Hepatic stellate cell (primary cell): ENCODE results near the gene RBM44.
"Not testable (repeated sequence)": the region's sequence is repeated elsewhere in the genome, so short reads cannot be mapped to it uniquely, and the experiment has no call there.

Experiments
- DNase-seq: peaks from one replicate; pipeline ENCODE4 v3.0.0; 2011; ENCODE audit warnings: low spot score

The RBM44 gene

GRCh38 chr2:237798236-237799059, at the start of gene RBM44:
TSS of gene RBM44 (plus strand) at chr2:237798779. CDS start at chr2:237813610, 14,831 bp downstream.
- DNase-seq = no peak

- no peak for DNase-seq
Measured at GRCh38 chr2:237749002-237749401, 49.6 kb upstream of the RBM44 start.

- no peak for DNase-seq
Measured at GRCh38 chr2:237749961-237750360, 48.6 kb upstream of the RBM44 start.

- not testable (repeated sequence) for DNase-seq
Measured at GRCh38 chr2:237750441-237750840, 48.1 kb upstream of the RBM44 start.

- no peak for DNase-seq
Measured at GRCh38 chr2:237752761-237753165, 45.8 kb upstream of the RBM44 start.

GRCh38 chr2:237754182-237754581, 44.4 kb upstream of the RBM44 start:
- peak; percentile 61 for DNase-seq

GRCh38 chr2:237754626-237755248, 43.8 kb upstream of the RBM44 start:
- no peak for DNase-seq

DNA sequence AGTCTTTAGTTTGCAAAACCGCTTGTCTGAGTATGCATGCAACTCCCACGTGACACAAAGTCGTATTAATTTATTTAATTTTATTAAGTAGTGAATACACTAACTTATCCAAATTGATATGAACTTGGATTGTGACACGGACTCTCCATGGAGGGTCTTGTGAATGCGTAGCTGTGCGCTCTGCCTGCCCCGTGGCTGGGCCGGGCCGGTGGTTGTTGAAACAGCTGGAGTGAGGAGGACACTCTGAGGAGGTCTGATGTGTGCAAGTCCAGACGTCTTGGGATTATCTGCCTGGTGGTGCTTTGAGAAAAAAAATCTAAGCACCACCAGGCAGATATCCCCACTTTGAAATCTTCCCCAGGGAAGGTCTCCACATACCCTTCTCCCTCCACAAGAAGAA, 41.0 kb upstream of the RBM44 start:
- no peak for DNase-seq

GRCh38 chr2:237758185-237758584, 40.4 kb upstream of the RBM44 start:
- no peak for DNase-seq

- DNase-seq = no peak
Measured at GRCh38 chr2:237759176-237759575, 39.4 kb upstream of the RBM44 start.

DNA sequence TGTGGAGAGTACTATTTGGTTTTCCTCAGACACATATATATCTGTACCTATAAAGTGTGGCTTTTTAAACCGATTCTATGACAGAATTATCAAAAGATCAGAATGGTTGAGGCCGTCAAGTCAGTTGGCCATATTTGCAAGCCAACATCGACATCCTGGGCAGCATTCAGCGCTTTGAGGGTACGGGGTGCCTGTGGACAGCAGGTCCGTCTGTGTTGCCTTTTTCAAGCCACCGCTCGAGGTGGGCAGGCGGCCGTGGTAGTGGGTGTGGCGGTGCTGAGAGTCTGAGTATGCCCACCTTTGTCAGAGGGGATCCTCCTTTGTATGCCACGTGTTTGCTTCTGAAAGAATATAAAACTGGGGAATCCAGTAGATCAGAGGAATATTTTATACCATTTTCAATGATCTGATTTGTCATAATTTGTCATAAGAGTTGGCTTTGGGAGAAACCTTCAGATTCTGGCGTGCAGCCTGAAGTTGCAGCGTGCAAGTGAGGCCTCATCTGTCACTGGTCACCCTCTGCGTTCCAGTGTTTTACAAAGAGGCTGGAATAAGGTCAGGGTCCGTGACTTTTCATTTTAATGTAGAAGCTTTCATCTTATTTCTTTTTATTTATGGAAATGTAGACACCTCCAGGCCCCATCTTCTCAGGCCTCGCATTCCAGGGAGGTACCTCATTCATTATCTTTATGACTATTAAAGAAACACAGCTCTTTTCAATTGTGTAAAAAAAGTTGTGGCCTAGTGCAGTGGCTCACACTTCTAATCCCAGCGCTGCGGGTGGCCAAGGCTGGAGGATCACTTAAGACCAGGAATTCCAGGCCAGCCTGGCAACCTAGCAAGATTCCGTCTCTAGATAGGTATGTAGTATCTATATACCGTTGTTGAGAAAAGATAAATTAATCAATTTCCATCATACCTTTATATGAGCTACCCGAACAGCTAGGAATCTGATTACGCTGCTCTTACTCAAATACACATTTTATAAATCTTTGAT, 37.8 kb upstream of the RBM44 start:
- no peak for DNase-seq

- peak; percentile 29 for DNase-seq
Measured at GRCh38 chr2:237762291-237763182, 36.0 kb upstream of the RBM44 start.

GRCh38 chr2:237763812-237764211, 34.8 kb upstream of the RBM44 start:
- no peak for DNase-seq

GRCh38 chr2:237765122-237765521, 33.5 kb upstream of the RBM44 start:
- DNase-seq = not testable (repeated sequence)

GRCh38 chr2:237765875-237766274, 32.7 kb upstream of the RBM44 start:
- DNase-seq = no peak

GRCh38 chr2:237766340-237766739, 32.2 kb upstream of the RBM44 start:
- DNase-seq = peak; percentile 54

DNA sequence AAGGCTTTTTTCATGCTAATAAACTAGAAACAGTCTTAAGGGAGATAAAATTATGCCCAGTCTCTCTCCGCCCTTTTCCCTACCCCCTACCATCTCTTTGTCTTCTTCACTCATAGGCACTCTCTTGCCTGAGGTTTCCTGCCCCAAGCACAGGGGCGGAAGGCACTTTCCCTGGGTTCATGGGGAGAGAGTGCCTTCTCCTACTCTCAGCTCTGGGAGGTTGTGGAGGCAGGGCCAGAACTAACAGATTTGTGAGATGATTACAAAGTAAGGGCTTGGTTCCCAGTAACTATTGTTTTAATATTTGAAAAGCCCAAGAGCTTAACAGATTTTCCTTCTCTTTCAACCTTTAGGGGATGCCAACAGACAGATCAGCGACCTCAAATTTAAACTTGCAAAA, 26.1 kb upstream of the RBM44 start:
- no peak for DNase-seq

DNA sequence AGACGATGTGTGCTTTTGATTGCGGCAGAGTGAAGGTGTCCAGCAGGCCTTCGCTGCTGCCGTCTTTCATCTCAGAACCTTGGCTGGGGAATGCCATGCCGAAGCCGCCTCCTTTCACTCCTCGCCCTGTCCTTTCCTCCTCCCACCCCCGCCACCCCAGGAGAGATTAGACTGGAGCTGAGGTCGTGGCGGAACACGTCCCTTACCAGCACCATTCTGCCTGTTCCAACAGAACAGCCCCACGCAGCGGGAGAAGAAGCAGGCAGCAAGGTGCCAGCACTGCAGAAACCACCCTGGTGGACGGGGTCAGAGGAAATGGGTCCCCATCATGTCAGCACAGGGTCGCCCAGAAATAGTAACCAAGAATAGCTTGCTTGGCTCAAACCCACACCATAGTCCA, 24.8 kb upstream of the RBM44 start:
- no peak for DNase-seq

- DNase-seq = peak; percentile 60
Measured at GRCh38 chr2:237774811-237775553, 23.6 kb upstream of the RBM44 start.

DNA sequence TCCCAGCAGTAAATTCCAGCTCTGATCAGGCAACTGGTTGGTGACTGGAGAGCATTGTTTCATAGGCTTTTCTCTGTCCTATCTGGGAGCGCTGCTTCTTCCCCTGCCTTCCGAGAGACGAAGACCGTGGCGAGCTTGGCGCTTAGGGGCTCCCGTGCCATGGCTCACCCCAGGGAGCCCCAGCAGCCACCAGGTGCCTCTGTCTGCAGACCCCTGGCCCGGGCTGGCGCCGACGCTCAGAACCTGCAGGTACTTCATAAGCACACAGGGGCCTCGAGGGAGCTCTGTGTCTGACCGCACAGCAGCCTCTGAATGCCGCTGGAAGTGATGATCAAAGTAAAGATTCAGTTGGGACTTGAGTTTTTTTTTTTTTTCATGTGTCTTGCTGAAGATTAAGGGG, 19.1 kb upstream of the RBM44 start:
- no peak for DNase-seq

- no peak for DNase-seq
Measured at GRCh38 chr2:237782181-237782580, 16.4 kb upstream of the RBM44 start.
